Measurements from ENCODE around the gene MARK4.

The MARK4 gene

GRCh38 chr19:45297674-45298073 is 46.6 kb downstream of the MARK4 start:
- Histone ChIP-seq H3K27ac (replicated peaks) (no peak overlapping the region), H3K4me3 (replicated peaks; ENCODE audit: insufficient read depth, low read length) (no peak overlapping the region), H3K27me3 (ENCODE audit: insufficient read depth, poor library complexity, severe bottlenecking) (no peaks in the 10 kb centered on the region)
- DNase-seq (ENCODE audit: low read depth in 1 of 2, low spot score in 1 of 2) = no peak
- TF ChIP-seq GABPA (IDR thresholded peaks at IDR 0.05; ENCODE audit: low read depth) (no peak), SPI1 (IDR thresholded peaks at IDR 0.05; ENCODE audit: borderline replicate concordance, low read depth) (no peak), POLR2AphosphoS5 (IDR thresholded peaks at IDR 0.05; ENCODE audit: low read depth) (no peak)
- TF ChIP-seq, protein P1, sequence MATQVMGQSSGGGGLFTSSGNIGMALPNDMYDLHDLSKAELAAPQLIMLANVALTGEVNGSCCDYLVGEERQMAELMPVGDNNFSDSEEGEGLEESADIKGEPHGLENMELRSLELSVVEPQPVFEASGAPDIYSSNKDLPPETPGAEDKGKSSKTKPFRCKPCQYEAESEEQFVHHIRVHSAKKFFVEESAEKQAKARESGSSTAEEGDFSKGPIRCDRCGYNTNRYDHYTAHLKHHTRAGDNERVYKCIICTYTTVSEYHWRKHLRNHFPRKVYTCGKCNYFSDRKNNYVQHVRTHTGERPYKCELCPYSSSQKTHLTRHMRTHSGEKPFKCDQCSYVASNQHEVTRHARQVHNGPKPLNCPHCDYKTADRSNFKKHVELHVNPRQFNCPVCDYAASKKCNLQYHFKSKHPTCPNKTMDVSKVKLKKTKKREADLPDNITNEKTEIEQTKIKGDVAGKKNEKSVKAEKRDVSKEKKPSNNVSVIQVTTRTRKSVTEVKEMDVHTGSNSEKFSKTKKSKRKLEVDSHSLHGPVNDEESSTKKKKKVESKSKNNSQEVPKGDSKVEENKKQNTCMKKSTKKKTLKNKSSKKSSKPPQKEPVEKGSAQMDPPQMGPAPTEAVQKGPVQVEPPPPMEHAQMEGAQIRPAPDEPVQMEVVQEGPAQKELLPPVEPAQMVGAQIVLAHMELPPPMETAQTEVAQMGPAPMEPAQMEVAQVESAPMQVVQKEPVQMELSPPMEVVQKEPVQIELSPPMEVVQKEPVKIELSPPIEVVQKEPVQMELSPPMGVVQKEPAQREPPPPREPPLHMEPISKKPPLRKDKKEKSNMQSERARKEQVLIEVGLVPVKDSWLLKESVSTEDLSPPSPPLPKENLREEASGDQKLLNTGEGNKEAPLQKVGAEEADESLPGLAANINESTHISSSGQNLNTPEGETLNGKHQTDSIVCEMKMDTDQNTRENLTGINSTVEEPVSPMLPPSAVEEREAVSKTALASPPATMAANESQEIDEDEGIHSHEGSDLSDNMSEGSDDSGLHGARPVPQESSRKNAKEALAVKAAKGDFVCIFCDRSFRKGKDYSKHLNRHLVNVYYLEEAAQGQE (IDR thresholded peaks at IDR 0.05; ENCODE audit: insufficient replicate concordance, low read depth) = no peak
- TF ChIP-seq, protein P2, sequence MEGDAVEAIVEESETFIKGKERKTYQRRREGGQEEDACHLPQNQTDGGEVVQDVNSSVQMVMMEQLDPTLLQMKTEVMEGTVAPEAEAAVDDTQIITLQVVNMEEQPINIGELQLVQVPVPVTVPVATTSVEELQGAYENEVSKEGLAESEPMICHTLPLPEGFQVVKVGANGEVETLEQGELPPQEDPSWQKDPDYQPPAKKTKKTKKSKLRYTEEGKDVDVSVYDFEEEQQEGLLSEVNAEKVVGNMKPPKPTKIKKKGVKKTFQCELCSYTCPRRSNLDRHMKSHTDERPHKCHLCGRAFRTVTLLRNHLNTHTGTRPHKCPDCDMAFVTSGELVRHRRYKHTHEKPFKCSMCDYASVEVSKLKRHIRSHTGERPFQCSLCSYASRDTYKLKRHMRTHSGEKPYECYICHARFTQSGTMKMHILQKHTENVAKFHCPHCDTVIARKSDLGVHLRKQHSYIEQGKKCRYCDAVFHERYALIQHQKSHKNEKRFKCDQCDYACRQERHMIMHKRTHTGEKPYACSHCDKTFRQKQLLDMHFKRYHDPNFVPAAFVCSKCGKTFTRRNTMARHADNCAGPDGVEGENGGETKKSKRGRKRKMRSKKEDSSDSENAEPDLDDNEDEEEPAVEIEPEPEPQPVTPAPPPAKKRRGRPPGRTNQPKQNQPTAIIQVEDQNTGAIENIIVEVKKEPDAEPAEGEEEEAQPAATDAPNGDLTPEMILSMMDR (IDR thresholded peaks at IDR 0.05; ENCODE audit: insufficient read depth, low read length) = no peak

DNA sequence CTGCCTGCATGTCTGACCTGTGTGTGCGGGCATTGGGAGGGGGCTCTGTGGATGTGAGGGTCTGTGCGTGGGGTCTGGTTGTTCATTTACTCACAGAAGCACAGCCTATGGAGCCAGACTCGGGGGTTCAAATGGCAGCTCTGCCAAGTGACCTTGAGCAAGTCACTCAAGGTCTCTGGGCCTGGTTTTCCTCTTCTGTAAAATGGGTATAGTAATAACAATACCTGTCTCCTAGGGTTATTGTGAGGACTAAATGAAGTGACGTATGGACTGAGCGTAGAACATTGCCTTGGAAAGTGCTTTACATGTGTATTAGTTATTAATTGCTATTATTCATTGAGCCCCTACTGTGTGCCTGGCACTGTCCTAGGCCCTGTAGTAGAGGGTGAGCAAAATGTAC is 47.2 kb downstream of the MARK4 start:
- TF ChIP-seq GABPA (IDR thresholded peaks at IDR 0.05; ENCODE audit: low read depth) = no peak
- TF ChIP-seq, protein P1 (IDR thresholded peaks at IDR 0.05; ENCODE audit: insufficient replicate concordance, low read depth) = no peak
- TF ChIP-seq SPI1 (IDR thresholded peaks at IDR 0.05; ENCODE audit: borderline replicate concordance, low read depth) = no peak
- TF ChIP-seq POLR2AphosphoS5 (IDR thresholded peaks at IDR 0.05; ENCODE audit: low read depth) = no peak
- TF ChIP-seq, protein P2 (IDR thresholded peaks at IDR 0.05; ENCODE audit: insufficient read depth, low read length) = no peak
- Histone ChIP-seq H3K27ac (replicated peaks) (no peak overlapping the region), H3K27me3 (ENCODE audit: insufficient read depth, poor library complexity, severe bottlenecking) (no peaks in the 10 kb centered on the region), H3K4me3 (replicated peaks; ENCODE audit: insufficient read depth, low read length) (no peak overlapping the region)
- DNase-seq (ENCODE audit: low read depth in 1 of 2, low spot score in 1 of 2) = no peak

GRCh38 chr19:45299719-45300118 is 48.6 kb downstream of the MARK4 start:
- Histone ChIP-seq H3K4me3 (replicated peaks; ENCODE audit: insufficient read depth, low read length) (no peak overlapping the region), H3K27me3 (ENCODE audit: insufficient read depth, poor library complexity, severe bottlenecking) (no peaks in the 10 kb centered on the region), H3K27ac (replicated peaks) (0 out of 2 replicates have a peak overlapping the region, but pooled peaks have one; percentile 10)
- peak in 1 of 2 experiments; percentile 67 for DNase-seq (ENCODE audit: low read depth in 1 of 2, low spot score in 1 of 2)
- peak; percentile 81 for TF ChIP-seq SPI1 (IDR thresholded peaks at IDR 0.05; ENCODE audit: borderline replicate concordance, low read depth)
- TF ChIP-seq, protein P1 (IDR thresholded peaks at IDR 0.05; ENCODE audit: insufficient replicate concordance, low read depth) = no peak

Measured in HL-60 (cell line).